Measurements from ENCODE around the gene ARID2.

GRCh38 chr12:45895961-45896360 is 166.5 kb downstream of the ARID2 start:
- no peak for TF ChIP-seq POLR2A (IDR thresholded peaks at IDR 0.05)
- TF ChIP-seq, protein P1, sequence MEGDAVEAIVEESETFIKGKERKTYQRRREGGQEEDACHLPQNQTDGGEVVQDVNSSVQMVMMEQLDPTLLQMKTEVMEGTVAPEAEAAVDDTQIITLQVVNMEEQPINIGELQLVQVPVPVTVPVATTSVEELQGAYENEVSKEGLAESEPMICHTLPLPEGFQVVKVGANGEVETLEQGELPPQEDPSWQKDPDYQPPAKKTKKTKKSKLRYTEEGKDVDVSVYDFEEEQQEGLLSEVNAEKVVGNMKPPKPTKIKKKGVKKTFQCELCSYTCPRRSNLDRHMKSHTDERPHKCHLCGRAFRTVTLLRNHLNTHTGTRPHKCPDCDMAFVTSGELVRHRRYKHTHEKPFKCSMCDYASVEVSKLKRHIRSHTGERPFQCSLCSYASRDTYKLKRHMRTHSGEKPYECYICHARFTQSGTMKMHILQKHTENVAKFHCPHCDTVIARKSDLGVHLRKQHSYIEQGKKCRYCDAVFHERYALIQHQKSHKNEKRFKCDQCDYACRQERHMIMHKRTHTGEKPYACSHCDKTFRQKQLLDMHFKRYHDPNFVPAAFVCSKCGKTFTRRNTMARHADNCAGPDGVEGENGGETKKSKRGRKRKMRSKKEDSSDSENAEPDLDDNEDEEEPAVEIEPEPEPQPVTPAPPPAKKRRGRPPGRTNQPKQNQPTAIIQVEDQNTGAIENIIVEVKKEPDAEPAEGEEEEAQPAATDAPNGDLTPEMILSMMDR (IDR thresholded peaks at IDR 0.05 in 8 of 11, conservative IDR thresholded peaks at IDR 0.05 in 3 of 11): no peak
